ENCODE measurements around the gene BAHCC1.

BAHCC1 gene

DNA sequence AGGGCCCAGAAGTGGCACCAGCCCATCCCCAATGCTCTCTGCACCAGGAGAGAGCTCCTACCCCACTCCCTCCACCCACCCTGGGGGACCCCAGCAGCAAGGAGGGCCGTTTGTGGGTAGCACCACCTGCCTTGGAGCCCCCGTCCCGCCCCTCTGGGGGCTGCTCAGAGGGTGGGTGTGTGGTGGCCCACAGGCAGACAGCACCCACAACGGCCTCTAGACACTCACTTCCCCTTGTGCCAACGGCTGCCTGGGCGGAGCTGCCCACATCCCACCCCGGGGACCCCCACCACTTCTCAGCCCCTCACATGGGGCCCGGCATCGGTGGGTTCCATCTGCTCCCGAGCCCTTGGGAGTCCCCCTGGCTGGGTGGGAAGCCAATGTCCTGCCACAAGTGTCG lies 33.3 kb downstream of the BAHCC1 start:
- TF ChIP-seq, protein P1, sequence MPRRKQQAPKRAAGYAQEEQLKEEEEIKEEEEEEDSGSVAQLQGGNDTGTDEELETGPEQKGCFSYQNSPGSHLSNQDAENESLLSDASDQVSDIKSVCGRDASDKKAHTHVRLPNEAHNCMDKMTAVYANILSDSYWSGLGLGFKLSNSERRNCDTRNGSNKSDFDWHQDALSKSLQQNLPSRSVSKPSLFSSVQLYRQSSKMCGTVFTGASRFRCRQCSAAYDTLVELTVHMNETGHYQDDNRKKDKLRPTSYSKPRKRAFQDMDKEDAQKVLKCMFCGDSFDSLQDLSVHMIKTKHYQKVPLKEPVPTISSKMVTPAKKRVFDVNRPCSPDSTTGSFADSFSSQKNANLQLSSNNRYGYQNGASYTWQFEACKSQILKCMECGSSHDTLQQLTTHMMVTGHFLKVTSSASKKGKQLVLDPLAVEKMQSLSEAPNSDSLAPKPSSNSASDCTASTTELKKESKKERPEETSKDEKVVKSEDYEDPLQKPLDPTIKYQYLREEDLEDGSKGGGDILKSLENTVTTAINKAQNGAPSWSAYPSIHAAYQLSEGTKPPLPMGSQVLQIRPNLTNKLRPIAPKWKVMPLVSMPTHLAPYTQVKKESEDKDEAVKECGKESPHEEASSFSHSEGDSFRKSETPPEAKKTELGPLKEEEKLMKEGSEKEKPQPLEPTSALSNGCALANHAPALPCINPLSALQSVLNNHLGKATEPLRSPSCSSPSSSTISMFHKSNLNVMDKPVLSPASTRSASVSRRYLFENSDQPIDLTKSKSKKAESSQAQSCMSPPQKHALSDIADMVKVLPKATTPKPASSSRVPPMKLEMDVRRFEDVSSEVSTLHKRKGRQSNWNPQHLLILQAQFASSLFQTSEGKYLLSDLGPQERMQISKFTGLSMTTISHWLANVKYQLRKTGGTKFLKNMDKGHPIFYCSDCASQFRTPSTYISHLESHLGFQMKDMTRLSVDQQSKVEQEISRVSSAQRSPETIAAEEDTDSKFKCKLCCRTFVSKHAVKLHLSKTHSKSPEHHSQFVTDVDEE (CRISPR knock-in tag; IDR thresholded peaks at IDR 0.05) = no peak
- no peak for TF ChIP-seq BACH2 (CRISPR knock-in tag; IDR thresholded peaks at IDR 0.05; ENCODE audit: borderline replicate concordance)
- ATAC-seq = peak; percentile 1

DNA sequence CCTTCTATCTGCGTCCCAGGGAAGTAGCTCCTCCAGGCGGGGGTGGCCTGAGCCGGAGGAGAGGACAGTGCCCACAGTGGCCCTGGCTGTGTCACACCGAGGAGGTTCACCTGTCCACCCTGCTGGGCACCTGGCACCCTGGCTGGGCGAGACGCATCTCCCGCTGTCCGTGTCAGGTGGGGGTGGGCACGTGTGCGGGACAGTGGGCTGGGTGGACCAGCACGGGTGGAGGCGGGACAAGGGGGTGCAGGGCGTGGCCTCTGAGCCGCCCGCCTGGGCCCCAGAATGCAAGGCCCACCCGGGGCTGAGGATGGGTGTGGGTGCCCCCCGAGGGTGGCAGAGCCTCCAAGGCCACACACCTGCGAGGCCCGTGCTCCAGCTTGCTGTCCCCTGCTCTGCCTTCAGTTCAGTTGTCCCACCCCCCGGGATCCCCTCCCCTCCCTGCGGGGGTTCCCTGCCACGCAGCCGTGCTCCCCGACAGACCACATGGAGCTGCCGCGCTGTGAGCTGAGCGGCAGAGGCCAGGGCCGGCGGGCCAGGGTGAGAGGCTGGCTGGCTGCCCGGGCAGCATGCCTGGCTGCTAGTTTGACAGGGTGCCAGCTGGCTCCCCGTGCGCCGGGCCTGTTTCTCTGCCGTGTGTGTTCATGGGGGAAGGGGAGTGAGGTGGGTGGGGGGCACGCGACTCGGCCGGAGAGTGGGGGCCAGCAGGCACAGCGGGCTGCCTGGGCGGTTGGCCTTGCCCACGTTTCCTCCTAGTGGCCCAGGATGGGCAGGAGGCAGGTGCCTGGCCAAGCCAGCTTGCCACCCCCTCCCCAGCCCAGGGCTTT lies 33.9 kb downstream of the BAHCC1 start:
- peak; percentile 84 for ATAC-seq
- TF ChIP-seq TCF4 (CRISPR knock-in tag; IDR thresholded peaks at IDR 0.05; ENCODE audit: borderline replicate concordance) (peak; percentile 74; the same call in 1 of the 2 replicates), ZFP30 (CRISPR knock-in tag; IDR thresholded peaks at IDR 0.05) (no peak), ZNF8 (CRISPR knock-in tag; IDR thresholded peaks at IDR 0.05) (no peak)
- TF ChIP-seq, protein P2, sequence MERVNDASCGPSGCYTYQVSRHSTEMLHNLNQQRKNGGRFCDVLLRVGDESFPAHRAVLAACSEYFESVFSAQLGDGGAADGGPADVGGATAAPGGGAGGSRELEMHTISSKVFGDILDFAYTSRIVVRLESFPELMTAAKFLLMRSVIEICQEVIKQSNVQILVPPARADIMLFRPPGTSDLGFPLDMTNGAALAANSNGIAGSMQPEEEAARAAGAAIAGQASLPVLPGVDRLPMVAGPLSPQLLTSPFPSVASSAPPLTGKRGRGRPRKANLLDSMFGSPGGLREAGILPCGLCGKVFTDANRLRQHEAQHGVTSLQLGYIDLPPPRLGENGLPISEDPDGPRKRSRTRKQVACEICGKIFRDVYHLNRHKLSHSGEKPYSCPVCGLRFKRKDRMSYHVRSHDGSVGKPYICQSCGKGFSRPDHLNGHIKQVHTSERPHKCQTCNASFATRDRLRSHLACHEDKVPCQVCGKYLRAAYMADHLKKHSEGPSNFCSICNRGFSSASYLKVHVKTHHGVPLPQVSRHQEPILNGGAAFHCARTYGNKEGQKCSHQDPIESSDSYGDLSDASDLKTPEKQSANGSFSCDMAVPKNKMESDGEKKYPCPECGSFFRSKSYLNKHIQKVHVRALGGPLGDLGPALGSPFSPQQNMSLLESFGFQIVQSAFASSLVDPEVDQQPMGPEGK (CRISPR knock-in tag; IDR thresholded peaks at IDR 0.05; ENCODE audit: borderline replicate concordance) = peak; percentile 74; the same call in 1 of the 2 replicates

GRCh38 chr17:81429821-81430551 lies 34.7 kb downstream of the BAHCC1 start:
- ATAC-seq = peak; percentile 60
- TF ChIP-seq CSRNP3 (CRISPR knock-in tag; IDR thresholded peaks at IDR 0.05) = no peak
- no peak for TF ChIP-seq ZC3H10 (CRISPR knock-in tag; IDR thresholded peaks at IDR 0.05)
- no peak for TF ChIP-seq GLIS3 (CRISPR knock-in tag; IDR thresholded peaks at IDR 0.05)
- TF ChIP-seq, protein P2 (CRISPR knock-in tag; IDR thresholded peaks at IDR 0.05; ENCODE audit: borderline replicate concordance) = no peak
- TF ChIP-seq CSDC2 (CRISPR knock-in tag; IDR thresholded peaks at IDR 0.05) = no peak
- no peak for TF ChIP-seq ISL1 (CRISPR knock-in tag; IDR thresholded peaks at IDR 0.05)
- no peak for TF ChIP-seq ZNF8 (CRISPR knock-in tag; IDR thresholded peaks at IDR 0.05)
- no peak for TF ChIP-seq ZFP30 (CRISPR knock-in tag; IDR thresholded peaks at IDR 0.05)
- TF ChIP-seq PPARA (CRISPR knock-in tag; IDR thresholded peaks at IDR 0.05; ENCODE audit: borderline replicate concordance) = no peak
- no peak for TF ChIP-seq BACH2 (CRISPR knock-in tag; IDR thresholded peaks at IDR 0.05; ENCODE audit: borderline replicate concordance)
- TF ChIP-seq SNAI2 (CRISPR knock-in tag; IDR thresholded peaks at IDR 0.05) = no peak
- no peak for TF ChIP-seq CREB5 (CRISPR knock-in tag; IDR thresholded peaks at IDR 0.05; ENCODE audit: low read depth)
- TF ChIP-seq TOX (CRISPR knock-in tag; IDR thresholded peaks at IDR 0.05; ENCODE audit: borderline replicate concordance) = no peak
- no peak for TF ChIP-seq ESRRG (CRISPR knock-in tag; IDR thresholded peaks at IDR 0.05)
- TF ChIP-seq, protein P3, sequence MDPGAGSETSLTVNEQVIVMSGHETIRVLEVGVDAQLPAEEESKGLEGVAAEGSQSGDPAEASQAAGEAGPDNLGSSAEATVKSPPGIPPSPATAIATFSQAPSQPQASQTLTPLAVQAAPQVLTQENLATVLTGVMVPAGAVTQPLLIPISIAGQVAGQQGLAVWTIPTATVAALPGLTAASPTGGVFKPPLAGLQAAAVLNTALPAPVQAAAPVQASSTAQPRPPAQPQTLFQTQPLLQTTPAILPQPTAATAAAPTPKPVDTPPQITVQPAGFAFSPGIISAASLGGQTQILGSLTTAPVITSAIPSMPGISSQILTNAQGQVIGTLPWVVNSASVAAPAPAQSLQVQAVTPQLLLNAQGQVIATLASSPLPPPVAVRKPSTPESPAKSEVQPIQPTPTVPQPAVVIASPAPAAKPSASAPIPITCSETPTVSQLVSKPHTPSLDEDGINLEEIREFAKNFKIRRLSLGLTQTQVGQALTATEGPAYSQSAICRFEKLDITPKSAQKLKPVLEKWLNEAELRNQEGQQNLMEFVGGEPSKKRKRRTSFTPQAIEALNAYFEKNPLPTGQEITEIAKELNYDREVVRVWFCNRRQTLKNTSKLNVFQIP (CRISPR knock-in tag; IDR thresholded peaks at IDR 0.05; ENCODE audit: borderline replicate concordance, low read depth) = no peak
- no peak for TF ChIP-seq ZNF565 (CRISPR knock-in tag; conservative IDR thresholded peaks at IDR 0.05; ENCODE audit: low read depth)
- no peak for TF ChIP-seq OSR1 (CRISPR knock-in tag; IDR thresholded peaks at IDR 0.05)
- TF ChIP-seq RARB (CRISPR knock-in tag; IDR thresholded peaks at IDR 0.05) = no peak
- TF ChIP-seq TCF4 (CRISPR knock-in tag; IDR thresholded peaks at IDR 0.05; ENCODE audit: borderline replicate concordance) = no peak
- no peak for TF ChIP-seq ARNTL (CRISPR knock-in tag; IDR thresholded peaks at IDR 0.05; ENCODE audit: borderline replicate concordance, low read depth)

Data from SK-N-SH treated with all-trans-retinoic acid at 6 μM for 48 hours (cell line).